HT-29 (cell line): ENCODE results near the gene TXK. TPM values are rescaled to one million over a fixed set of nuclear protein-coding genes. Genes with fewer than 3 reads are reported as not detected.

Experiments
- DNase-seq: peaks from one replicate; pipeline ENCODE4 v3.0.0-alpha.2; 2015; ENCODE audit warnings: low spot score
- small RNA-seq: library from RNA; depleted of rRNA; stranded (forward); fragments of <200 nt; gene quantifications from one replicate; pipeline ENCODE3, GENCODE V24; 2014
- total RNA-seq: library from RNA; depleted of rRNA; stranded (reverse); fragments of >200 nt; shearing (Covaris generic); gene quantifications from 2 replicates; pipeline ENCODE4 v1.2.3, GENCODE V29; 2014; rRNA removed

TXK gene
- total RNA-seq, 1 experiment from 2014 or later = 1.7 TPM

- DNase-seq = no peak
These were observed 113.0 kb downstream of the TXK start for GRCh38 chr4:48021100-48021499.

- peak; percentile 34 for DNase-seq
These were observed 115.9 kb downstream of the TXK start for GRCh38 chr4:48018112-48018511.

- DNase-seq = peak; percentile 78
These were observed 116.9 kb downstream of the TXK start for GRCh38 chr4:48017108-48017571.

Small RNAs within 50 kb of the gene (small RNA-seq; reads per million reads assigned to genes)
- gene RF00019 (not detected), gene RF00026 (not detected), gene RNU6-838P (not detected)

Other genes starting within 250 kb of the TXK start
- gene NFXL1, start 219.7 kb downstream of the TXK start, total RNA-seq = 7.9 and 13.2 TPM in 2 replicates
- gene CNGA1, start 117.6 kb downstream of the TXK start, total RNA-seq = 6.5 and 9.5 TPM in 2 replicates
- gene NIPAL1, start 117.5 kb downstream of the TXK start, total RNA-seq = 10.3 and 16.5 TPM in 2 replicates
- gene TEC, start 135.6 kb upstream of the TXK start, total RNA-seq = 1.2 and 3.2 TPM in 2 replicates
- gene SLAIN2, start 207.3 kb upstream of the TXK start, total RNA-seq = 9.4 and 18.8 TPM in 2 replicates